ENCODE data around the gene TMEM164.

TMEM164 gene

GRCh38 chrX:110004215-110004614, 1.3 kb downstream of the TMEM164 start:
- DNase-seq: no peak

GRCh38 chrX:110004731-110005369, 1.9 kb downstream of the TMEM164 start:
- no peak for DNase-seq

- DNase-seq: no peak
Measured at GRCh38 chrX:110006161-110006560, 3.2 kb downstream of the TMEM164 start.

GRCh38 chrX:110006821-110007375, 4.0 kb downstream of the TMEM164 start:
- no peak for DNase-seq

- no peak for DNase-seq
Measured at GRCh38 chrX:110008011-110008635, 5.2 kb downstream of the TMEM164 start.

GRCh38 chrX:110012818-110013485, 10.0 kb downstream of the TMEM164 start:
- DNase-seq: no peak

- no peak for DNase-seq
Measured at GRCh38 chrX:110013968-110014367, 11.1 kb downstream of the TMEM164 start.

GRCh38 chrX:110015032-110015431, 12.1 kb downstream of the TMEM164 start:
- no peak for DNase-seq

- no peak for DNase-seq
Measured at GRCh38 chrX:110015915-110016314, 13.0 kb downstream of the TMEM164 start.

- no peak for DNase-seq
Measured at GRCh38 chrX:110020536-110020935, 17.6 kb downstream of the TMEM164 start.

- DNase-seq: no peak
Measured at GRCh38 chrX:110021258-110022022, 18.5 kb downstream of the TMEM164 start.

- no peak for DNase-seq
Measured at GRCh38 chrX:110022599-110023448, 19.9 kb downstream of the TMEM164 start.

GRCh38 chrX:110025395-110025794, 22.5 kb downstream of the TMEM164 start:
- no peak for DNase-seq

GRCh38 chrX:110026099-110026844, 23.4 kb downstream of the TMEM164 start:
- DNase-seq: no peak

GRCh38 chrX:110032534-110033147, 29.7 kb downstream of the TMEM164 start:
- no peak for DNase-seq

- no peak for DNase-seq
Measured at GRCh38 chrX:110034036-110034435, 31.1 kb downstream of the TMEM164 start.

- DNase-seq: no peak
Measured at GRCh38 chrX:110036162-110037033, 33.5 kb downstream of the TMEM164 start.

GRCh38 chrX:110037178-110037577, 34.3 kb downstream of the TMEM164 start:
- no peak for DNase-seq

GRCh38 chrX:110038900-110039299, 36.0 kb downstream of the TMEM164 start:
- DNase-seq: no peak

- no peak for DNase-seq
Measured at GRCh38 chrX:110041980-110042379, 39.1 kb downstream of the TMEM164 start.

All from activated CD8-positive, alpha-beta memory T cell treated with anti-CD3 and anti-CD28 coated beads, Interleukin-2, amount 50 U/mL, for 48 hours (primary cell).